HG02870 (cell line): ENCODE measurements around the gene NMT1.

Experiments
- ATAC-seq: cut with Tn5 transposase; IDR thresholded peaks from one replicate; pipeline ENCODE4 v1.9.1; 2021; ENCODE audit warnings: mild to moderate bottlenecking, moderate library complexity; ENCODE audit not compliant: unreplicated experiment

The NMT1 gene

DNA sequence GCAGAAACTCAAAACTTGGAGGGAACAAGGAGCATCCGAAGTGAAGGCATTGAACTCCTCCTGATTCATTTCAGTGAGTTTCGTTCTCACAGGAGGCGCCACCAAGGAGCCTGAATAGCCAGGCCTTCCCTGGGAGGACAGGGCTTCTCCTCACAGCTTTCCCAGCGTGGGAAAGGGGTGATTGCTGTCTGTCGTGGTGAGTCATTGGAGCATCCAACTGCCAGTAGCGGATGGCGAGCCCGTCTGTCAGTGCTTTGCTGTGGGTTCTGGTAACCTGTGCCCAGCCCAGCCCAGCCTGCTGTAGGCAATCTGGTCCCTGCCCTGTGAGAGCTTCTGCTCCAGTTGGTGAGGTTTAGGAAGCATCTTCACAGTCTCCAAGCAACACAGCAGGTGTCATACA lies 42.9 kb downstream of the NMT1 start:
- no peak for ATAC-seq

DNA sequence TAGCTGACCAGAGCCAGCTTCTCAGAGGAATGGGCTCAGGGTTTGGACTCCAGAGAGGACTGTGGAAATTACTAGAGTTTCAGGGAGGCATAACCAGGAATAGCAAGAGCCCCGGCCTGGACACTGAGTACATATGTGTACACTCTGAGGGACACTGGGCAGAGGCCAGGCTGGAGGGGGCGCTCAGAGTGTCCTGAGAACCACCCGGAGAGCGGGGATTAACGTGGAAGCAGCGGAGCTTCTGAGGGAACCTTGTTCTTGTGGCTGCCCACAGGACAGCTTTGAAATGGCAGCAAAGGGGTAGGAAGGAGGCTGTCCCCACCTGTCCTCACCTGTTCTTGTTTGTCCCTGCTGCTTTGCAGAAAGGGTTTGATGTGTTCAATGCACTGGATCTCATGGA lies 43.4 kb downstream of the NMT1 start:
- no peak for ATAC-seq

DNA sequence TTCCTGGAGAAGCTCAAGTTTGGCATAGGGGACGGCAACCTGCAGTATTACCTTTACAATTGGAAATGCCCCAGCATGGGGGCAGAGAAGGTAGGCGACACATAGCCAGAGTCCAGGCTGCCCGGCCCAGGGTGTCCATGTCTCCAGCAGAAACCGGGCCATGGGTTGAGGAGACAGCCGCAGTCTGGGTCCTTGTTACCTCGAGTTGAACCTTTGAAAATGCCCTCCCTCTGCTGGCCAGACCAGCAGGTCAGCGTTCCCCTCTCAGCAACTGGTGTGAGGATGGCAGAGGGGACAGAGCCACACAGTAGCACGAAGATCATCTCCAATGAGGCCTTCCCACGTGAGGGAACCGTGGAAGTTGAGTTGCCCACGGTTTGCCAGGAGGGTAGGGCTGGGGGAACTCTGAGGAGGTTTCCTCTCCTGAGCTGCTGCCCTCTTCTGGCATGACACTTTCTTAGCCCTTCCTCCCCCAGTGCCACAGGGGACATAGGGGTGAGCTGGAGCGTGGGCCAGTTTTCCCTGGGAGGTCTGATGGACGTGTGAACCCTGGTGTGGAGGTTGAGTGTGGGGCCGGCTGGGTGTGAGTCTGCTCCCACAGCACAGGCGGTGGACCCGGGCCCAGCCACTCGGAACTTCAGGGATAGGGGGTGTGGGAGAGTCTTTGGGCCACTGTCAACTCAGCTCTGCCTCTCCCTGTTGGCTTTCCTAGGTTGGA lies 43.9 kb downstream of the NMT1 start:
- ATAC-seq: no peak

DNA sequence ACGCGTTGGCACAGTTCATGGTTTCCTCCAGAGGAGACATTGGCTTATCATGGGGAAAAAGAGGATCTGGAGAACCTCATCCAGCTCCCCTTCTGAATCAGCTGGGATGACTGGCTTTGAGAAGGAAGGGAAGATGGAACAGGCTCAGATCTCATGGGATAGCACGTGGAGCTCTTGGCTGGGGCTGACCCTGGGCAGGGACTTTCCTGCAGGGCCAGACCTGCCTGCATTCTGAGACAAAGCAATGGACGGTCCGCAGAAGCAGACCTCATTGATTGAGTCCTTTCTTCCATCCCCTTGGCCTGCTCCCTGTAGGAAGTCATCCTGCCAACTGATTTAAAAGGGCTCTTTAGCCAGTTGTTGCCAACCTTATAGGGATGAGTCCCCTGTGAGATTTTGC lies 45.0 kb downstream of the NMT1 start:
- no peak for ATAC-seq

DNA sequence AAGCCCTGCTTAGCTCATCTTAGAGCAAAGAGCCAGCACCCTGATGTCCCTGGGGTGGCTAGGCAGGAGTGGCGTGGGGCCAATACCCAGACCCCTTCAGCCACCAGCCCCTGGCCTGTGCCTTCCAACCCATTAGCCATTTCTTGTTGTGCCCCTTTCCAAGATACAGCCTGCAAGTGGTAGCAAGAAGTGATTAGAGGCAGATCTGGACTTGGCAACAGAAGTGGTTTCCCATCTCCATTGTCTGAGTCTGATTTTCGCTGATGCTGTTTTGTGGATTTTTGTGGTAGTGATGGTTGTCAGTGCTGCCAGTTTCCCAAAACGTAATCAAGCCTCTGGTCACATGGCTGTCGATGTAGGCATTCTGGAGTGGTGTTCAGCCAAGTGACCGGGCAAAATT lies 45.5 kb downstream of the NMT1 start:
- no peak for ATAC-seq

DNA sequence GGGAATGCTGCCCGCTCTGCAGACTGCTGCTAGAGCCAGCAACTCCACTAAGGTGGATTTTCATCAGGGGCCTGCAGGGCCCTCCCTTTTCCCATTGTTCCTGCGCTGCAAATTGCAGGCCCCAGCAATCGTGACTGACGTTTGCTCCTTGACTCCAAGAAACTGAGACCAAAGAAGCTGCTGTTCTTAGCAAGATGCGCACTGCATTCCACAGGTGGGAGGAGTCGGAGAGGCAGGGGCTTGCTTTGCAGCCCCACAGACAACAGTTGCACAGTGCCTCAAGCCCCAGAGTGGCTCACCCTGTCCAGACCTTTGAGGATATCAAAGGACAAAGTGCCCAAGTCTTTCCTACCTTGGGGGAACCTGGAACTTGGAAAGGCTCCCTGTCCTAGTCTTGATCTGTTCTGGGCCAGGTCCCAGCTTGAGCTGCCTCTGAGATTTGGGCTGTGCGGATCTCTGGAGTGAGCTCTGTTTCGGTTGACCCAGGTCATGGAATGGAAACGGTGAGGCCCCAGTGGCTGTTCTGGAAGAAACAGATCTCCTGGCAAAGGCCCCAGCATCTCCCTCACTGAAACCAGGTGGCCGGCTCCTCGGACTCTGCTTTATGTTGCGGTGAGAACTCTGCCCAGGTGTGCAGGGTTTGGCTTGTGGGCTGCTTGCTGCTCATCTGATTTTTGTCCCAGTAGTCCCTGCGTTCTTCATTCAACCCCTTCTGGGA lies 46.3 kb downstream of the NMT1 start:
- no peak for ATAC-seq

DNA sequence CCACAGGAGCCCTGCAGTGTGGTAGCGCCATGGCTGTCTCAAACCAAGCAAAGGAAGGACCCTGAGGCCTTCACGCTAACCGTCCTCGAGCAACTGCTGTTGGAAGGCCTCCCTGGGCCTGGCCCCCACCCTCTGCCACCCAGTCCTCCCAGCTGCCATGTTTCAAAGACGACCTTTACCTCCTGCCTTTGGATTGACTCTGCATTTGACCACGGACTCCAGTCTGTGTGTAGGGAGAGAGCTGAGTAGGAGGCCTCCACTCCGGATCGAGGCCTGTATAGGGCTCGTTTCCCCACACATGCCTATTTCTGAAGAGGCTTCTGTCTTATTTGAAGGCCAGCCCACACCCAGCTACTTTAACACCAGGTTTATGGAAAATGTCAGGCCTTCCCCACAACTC lies 46.9 kb downstream of the NMT1 start:
- ATAC-seq: no peak

DNA sequence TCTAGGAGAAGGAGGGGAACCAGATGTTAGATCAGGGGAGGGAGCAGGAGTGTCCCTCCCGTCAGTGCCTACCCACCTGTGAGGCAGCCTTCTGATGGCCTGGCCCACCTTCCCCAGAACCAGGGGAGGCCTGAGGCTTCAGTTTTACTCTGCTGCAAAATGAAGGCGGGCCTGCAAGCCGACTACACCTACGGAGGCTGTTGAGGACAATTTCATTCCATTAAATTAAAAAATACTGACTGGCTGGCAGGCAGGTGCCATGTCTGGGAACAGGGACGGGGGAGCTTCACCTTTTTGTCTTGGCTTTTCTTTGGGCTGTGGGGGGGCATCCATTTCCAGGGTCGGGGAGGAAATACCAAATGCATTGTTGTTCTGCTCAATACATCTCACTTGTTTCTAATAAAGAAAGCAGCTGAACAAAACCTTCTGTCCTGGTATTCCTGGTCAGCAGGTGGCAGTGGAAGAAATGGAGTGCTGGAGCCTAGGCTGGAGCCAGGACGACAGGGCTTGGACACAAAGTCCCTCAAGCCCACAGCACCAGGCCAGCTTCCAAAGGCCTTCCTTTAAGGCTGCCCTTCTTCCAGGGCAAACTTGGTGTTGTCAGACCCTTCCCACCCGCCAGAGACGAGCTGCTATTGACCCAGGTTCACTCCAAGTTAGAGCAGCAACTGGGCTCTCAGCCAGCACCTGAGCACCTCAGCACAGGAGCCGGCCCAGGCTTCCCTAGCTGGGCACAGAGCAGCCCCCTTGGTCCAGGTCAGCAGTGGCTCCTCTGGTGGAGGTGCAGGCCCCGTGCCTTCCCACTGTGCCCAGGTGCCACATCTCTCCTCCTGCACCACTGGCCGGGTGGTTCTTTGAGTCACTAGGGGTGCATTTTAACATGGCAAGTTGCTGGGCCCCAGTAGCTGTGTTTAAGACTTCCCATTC lies 47.7 kb downstream of the NMT1 start:
- ATAC-seq: no peak

DNA sequence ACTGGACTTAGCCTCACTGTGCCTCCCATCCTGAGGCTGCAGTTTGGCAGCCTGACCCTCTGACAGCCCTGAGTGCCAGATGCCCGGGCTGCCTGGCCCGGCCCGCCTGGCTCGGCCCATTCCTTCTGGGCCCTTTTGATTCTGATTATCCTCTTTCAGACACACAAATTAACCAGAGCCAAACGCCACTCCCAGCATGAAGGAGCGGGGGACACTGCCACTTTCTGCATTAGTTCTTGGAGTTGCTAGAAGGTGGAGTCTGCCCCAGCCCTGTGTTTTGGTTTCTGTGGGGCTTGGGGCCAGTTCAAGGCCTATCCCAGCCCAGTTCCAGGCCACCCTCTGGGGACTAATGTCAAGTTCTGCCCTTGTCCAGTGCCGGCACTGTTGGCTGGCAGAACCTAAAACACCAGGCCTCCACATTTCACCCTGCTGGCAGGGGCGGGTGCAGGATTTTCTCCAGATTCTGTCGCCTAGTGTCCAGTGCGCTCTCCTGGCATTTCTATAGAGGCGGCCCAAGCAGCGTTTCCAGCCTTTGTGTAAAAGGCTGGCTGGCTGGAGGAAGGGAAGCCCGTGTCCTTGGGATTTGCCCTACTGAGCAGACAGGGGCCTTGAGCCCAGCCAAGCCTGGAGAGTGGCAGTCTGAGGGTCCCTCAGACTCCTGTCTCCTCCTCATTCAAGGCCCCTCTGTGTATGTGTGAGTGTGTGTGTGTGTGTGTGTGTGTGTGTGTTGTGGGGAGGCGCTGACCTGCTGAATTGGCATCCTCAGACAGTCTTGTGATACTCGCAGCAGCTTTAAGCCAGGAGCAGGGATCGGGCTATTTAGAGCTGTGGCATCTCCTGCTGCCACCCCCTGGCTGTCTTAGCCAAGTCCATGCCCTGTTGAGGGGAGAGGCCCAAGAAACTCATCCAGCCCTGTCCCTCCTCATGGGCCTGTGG lies 49.8 kb downstream of the NMT1 start:
- ATAC-seq: no peak

DNA sequence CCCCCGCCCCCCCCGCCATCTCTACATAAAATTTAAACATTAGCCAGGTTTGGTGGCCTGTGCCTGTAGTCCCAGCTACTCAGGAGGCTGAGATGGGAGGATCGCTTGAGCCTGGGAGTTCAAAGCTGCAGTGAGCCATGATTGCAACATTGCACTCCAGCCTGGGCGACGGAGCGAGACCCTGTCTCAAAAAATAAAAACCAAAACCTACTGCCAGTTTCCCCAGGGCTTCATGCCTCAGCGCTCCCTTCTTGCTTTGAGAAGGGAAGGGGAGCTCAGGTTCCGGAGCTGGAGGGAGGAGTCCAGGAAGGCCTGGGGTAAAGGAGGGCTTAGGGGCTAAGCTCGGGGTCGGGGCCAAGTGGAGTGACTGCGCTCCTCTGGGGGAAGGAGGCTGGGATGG lies 50.7 kb downstream of the NMT1 start:
- ATAC-seq: no peak

DNA sequence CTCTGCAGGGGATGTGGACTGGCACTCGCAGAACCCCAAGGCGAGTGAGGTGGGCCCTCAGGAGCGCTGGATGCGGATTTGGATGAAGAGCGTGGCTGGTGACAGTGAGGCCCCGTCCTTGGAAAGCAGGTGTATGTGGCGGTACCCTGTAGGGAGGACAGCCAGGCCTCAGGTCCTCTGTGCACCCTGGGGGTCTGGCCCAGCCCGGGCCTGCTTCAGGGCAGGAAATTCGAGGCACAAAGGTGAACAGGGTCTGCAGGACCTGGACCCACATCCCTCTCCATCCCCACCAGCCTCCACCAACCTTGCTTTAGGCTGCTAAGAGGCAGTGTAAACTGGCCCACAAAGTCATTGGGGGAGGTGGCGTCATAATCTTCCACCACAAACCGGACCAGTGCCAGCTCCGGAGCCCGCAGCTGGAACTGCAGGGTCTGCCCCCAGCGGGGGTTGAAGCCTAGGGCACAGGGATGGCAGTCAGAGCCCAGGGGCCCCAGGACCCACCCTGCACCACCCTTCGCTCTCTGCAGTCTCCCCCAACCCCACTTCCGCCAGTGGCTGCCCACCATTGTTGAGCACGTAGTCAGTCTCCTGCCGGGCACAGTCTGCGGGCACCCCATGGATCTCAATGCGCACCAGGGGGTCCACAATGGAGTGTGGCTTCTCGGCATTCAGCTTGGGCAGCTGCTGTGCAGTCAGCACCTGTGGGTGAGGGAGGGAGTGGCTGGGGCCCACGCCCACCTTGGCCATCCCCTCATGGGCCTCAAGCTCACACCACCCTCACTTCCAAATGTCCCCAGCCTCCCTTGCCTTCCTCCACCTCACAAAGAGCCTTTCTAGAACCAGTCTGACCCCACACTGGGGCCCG lies 51.7 kb downstream of the NMT1 start:
- no peak for ATAC-seq

DNA sequence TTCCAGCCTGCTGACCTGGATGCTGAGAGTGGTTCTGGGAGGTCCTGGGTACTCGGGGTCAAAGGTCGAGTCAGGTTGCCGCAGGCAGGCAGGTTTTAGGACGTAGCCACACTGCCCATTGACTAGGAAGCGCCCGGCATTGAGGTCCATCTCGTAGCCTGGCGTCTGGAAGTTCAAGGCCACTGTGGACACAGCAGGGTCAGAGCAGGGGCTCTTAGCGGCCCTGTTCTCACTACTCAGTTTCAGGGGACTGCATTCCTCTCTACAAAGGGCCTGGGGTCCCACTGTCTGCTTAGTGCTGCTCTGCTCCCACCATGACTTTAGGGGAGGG lies 52.3 kb downstream of the NMT1 start:
- no peak for ATAC-seq

DNA sequence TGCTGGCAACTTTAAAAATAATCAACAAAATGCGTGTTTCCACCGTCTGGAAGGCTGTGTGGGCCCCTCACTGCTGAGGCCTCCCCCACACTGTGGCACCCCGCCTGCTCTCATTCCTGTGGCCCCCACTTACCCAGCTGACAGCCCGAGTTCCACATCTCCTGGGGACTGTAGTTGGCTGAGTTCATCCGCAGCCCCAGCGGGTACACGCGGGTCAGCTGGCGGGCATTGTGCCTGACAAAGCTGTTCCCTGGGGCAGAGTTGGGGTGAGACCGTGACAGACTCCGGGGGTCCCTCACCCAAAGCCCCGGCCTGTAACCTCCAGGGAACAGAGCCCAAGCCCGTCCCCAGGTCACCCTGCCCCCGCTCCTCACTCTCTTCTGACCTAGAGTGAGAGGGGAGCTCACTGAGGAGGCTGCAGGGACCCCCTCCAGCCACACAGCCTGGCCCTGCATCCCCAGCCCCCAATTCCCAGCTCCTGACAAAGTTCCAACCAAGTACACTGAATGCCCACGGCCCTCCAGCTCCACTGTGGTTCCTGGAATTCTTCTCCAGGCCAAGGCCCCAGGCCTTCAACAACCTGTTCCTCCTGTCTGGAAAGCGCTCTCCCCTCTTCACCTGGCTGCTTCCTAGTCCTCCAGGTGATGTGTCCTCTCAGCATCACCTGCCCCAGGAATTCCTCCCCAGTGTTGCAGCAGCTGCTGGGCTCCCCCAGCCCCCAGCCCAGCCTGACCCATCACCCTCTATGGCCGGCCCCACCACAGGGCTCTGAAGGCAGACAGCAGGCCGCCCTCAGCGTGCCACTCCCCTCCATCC lies 53.2 kb downstream of the NMT1 start:
- no peak for ATAC-seq

DNA sequence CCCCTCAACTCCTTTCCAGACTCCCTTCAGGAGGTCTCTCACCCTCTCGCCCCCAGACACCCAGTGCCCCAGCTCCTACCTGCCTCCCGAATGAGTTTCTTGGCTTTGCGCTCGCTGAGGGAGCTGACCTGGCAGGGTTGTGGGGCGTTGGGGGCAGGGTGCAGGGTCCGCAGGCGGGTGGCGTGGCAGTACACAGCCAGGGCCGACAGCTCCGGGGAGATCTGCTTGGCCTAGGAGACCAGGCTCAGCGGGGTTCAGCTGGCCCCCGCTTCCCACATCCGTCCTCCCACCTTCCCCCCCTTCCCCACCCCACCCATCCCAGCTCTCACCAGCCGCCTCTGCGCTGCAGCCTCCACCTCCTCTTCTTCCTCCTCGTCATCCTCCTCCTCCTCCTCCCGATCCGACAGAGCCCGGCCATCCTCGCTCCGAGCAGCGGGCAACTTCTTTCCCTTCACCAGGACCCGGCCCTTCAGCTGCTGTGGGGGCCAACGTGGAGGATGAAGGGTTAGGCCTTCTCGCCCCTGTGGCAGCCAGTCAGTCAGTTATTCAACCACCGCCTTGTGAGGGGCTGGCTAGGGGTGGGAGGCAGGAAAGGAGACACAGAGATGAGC lies 54.0 kb downstream of the NMT1 start:
- ATAC-seq: no peak

DNA sequence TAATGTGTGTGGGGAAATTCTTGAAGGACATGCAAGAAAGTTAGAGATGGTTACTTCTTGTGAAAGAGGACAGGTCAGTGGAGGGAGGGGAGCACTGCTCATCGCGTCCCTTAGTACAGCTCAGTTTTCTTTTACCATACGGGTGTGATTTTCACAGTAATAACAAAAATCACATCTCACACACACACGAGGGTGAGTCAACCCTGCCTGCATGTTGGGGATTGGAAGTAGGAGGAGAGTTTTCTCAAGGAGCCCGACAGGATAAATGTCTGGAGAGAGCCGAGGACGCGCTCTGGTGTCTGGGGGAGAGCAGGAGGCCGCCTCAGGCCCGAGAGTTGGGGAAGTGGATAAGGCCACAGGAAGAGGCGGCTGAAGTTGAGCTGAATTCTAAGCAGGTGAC lies 54.8 kb downstream of the NMT1 start:
- ATAC-seq: no peak

DNA sequence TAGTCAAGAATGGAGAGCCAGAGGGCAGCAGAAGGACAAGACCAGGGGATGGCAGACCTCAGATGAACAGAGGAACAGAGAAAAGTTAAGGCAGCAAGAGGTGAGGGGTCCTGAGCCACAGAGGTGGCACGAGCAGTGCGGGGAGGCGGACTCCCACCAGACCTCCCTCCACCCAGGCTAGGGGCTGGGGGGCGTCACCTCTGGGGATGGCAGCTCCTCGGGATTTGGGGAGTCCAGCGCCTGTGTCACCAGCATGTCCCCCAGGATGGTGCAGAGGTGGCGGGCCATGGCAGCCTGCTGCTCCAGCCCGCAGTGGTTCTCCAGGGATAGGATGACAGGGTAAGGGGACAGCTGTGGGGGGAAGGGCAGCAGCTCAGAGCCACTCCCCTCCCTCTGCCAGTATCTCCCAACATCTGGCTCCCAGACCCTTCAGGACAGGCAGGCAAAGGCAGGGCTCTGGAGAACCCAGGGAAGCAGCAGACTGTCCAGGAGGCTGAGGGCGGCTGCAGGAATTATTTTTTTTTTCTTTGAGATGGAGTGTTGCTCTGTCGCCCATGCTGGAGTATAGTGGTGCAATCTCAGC lies 55.4 kb downstream of the NMT1 start:
- ATAC-seq: no peak

DNA sequence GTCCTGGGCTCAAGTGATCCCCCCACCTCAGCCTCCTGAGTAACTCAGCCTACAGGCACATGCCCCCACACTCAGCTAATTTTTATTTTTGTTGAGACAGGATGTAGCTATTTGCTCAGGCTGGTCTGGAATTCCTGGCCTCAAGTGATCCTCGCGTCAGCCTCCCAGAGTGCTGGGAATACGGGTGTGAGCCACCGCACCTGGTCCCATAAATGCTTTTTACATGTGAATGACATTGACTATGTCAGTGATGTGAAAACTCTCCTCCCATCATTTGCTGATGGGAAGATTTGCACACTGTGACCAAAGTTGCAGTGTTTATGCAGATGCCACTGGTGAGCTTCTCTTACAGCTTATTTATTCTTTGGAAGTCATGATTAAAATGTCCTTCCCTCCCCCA lies 56.2 kb downstream of the NMT1 start:
- no peak for ATAC-seq
